AG09319 (cell line): ENCODE data around the gene SIPA1L3.

Source experiments
- DNase-seq: peaks from one replicate; pipeline ENCODE4 v3.0.0-alpha.2; 2010; ENCODE audit warnings: low read depth; ENCODE audit errors: extremely low read depth
- CTCF ChIP-seq: IDR thresholded peaks from 2 replicates; pipeline ENCODE4 v1.5.1; 2011; ENCODE audit warnings: low read depth, mild to moderate bottlenecking, inconsistent platforms, low read length, moderate library complexity

Gene SIPA1L3

GRCh38 chr19:37874784-37875183 is 32.2 kb upstream of the SIPA1L3 start:
- no peak for DNase-seq
- no peak for TF ChIP-seq CTCF

GRCh38 chr19:37876032-37876431 is 31.0 kb upstream of the SIPA1L3 start:
- DNase-seq: no peak
- TF ChIP-seq CTCF: no peak

GRCh38 chr19:37877147-37877546 is 29.9 kb upstream of the SIPA1L3 start:
- DNase-seq: no peak
- TF ChIP-seq CTCF: no peak

- DNase-seq: no peak
- TF ChIP-seq CTCF: no peak
Observed at GRCh38 chr19:37885392-37885791, 21.6 kb upstream of the SIPA1L3 start.

GRCh38 chr19:37886571-37886970 is 20.4 kb upstream of the SIPA1L3 start:
- TF ChIP-seq CTCF: no peak
- no peak for DNase-seq

GRCh38 chr19:37893845-37894575 is 13.0 kb upstream of the SIPA1L3 start:
- TF ChIP-seq CTCF: no peak
- no peak for DNase-seq

- DNase-seq: no peak
- TF ChIP-seq CTCF: no peak
Observed at GRCh38 chr19:37896180-37896579, 10.8 kb upstream of the SIPA1L3 start.
